Neutrophil (primary cell): ENCODE measurements around the gene IFITM2.

Source experiments
- H3K27ac ChIP-seq: fragments of 200-600 bp; sonication (generic); 2 replicates; pipeline ENCODE4 v1.5.1; 2016; ENCODE audit warnings: mild to moderate bottlenecking, moderate library complexity
- H3K27me3 ChIP-seq: fragments of 200-600 bp; sonication (generic); 2 replicates; pipeline ENCODE4 v1.6.0; 2016; ENCODE audit warnings: mild to moderate bottlenecking
- H3K36me3 ChIP-seq: fragments of 200-600 bp; sonication (generic); 2 replicates; pipeline ENCODE4 v1.5.1; 2017
- H3K4me1 ChIP-seq, 2 experiments: fragments of 200-600 bp in 1 of 2; sonication (generic) in 1 of 2; 1 replicate in 1 of 2; 2 replicates in 1 of 2; pipeline versions ENCODE4 v1.5.1 to v1.6.1; 2013 to 2016; ENCODE audit warnings: low read depth in 1 of 2, low read length in 1 of 2, mild to moderate bottlenecking in 1 of 2, moderate library complexity in 1 of 2; ENCODE audit not compliant: control insufficient read depth in 1 of 2, insufficient read depth in 1 of 2
- H3K4me3 ChIP-seq, 2 experiments: fragments of 200-600 bp in 1 of 2; sonication (generic) in 1 of 2; 1 replicate in 1 of 2; 2 replicates in 1 of 2; pipeline ENCODE4 v1.5.1; 2013 to 2016; ENCODE audit warnings: low read depth in 1 of 2, low read length in 1 of 2, mild to moderate bottlenecking in 1 of 2, moderate library complexity in 1 of 2
- H3K9me3 ChIP-seq: fragments of 200-600 bp; sonication (generic); 2 replicates; pipeline ENCODE4 v1.5.1; 2016
- CTCF ChIP-seq: fragments of 200-600 bp; sonication (generic); IDR thresholded peaks from 2 replicates; pipeline ENCODE4 v1.5.1; 2016; ENCODE audit warnings: antibody characterized with exemption

IFITM2 gene

DNA sequence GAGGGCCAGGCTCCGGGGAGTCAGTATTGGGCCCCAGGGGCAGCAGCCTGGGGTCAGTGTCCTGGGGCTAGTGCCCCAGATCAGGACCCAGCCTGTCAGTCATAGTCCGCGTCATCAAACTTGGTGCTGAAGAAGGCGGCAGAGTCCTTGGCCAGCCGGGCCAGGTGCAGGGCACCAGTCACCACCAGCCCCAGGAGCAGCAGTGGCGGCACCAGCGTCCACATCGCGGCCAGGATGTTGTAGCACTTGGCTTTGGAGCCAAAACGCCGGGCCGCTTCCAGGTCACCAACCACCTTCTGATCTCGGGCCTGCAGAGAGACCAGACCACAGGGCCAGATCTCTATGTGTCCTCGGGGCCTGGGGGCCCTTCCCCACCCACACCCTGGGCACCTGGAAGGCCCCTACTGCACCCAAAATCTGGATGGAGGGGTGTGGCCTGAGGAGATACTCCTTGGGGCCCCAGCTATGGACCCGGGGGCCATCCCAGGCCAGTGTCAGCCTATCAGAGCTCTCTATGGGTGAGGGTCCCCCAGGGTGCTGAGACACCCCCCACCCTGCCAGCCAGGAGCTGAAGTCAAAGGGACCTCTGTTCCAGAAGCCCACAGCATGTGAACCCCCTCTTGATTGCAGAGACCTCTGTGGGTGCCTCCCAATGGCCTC, 9.1 kb upstream of the IFITM2 start:
- no peak overlapping the region for H3K4me3 ChIP-seq
- H3K36me3 ChIP-seq = peaks cover 14% of the 10 kb centered on the region
- H3K4me1 ChIP-seq = no peaks in the 10 kb centered on the region
- no peak overlapping the region for H3K27ac ChIP-seq
- no peaks in the 10 kb centered on the region for H3K9me3 ChIP-seq
- no peak for TF ChIP-seq CTCF
- peaks cover 55% of the 10 kb centered on the region for H3K27me3 ChIP-seq

DNA sequence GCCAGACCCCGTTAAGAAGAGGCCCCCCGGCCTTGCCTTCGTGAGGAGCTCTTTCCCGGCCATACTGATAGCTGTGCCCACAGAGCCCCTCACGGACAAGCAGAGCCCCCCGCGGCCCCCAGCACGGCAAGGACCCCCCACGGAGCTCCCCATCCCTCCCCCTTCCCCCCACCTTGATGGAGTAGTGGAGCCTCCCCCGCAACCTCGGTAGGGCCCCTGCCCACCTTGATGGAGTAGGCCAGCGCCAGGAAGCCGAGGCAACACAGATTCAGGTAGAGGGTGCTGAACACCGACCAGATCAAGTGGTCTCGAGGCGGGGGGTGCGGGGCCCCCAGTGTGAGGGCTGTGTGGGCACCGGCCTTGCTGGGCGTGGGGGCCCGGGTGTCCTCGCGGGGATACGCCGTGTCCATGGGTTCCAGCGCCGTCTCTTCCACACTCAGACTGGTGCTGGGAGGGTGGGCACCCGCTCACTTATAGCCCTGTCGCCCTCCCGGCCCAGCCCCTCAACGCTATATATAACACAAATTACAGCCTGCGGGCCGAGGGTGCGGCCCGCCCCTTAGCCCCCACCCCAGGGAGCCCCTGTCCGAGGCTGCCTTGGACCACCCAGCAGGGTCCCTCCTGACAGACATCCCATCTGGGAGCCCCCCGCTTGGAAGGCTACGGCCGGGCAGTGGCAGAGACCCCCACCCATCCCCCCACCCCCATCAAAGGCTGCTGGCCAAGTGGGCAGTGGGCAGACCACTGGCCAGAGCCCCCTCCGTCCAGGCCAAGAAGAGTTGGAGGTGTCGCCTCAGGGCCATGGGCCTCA, 8.3 kb upstream of the IFITM2 start, which contains the start of gene IFITM5:
Gene IFITM5 (minus strand): TSS at position 446 of the 811 bp plus-strand sequence. CDS start 36 bp downstream, at position 410.
- no peaks in the 10 kb centered on the region for H3K9me3 ChIP-seq
- no peak within 1 kb of the TSS for H3K4me3 ChIP-seq
- H3K36me3 ChIP-seq = peaks cover 7% of the 10 kb centered on the region
- peaks cover 60% of the 10 kb centered on the region for H3K27me3 ChIP-seq
- H3K4me1 ChIP-seq = no peaks in the 10 kb centered on the region
- no peak for TF ChIP-seq CTCF
- peak within 1 kb of the TSS; percentile 20 for H3K27ac ChIP-seq

DNA sequence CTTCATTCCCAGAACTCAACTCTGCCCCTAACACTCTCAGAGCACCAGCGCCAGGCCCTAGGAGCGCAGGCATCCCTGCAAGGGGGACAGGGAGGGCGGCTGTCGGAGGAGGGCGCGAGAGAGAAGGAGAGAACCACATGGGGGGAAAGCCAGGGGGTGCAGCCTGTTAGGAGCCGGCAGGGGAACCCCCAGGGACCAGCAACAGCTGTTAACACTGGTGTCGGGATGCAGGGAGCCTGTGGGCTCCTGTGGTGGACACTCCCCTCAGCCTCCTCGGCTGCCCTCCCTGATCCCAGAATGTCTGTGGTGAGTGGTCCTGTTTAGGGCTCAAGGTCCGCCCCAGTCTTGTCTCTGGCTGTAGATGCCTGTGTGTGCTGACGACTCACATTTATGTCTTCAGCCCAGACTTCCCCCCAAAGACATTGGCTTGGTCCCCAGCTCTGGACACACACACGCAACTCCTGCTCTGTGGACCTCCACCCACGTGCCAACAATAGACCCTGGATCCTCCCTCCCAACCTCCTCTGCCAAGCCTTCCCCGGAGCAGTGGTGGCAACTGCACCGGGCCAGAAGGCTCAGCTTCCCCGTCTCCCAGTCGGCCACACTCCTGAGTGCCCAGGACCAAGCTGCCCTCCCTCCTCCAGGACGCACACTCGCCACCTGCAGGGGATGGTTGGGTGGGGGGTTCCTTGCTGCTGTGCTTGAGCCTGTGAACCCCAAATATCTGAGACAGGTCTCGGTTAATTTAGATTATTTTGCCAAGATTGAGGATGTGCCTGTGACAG, 7.5 kb upstream of the IFITM2 start:
- TF ChIP-seq CTCF = no peak
- H3K27me3 ChIP-seq = peaks cover 60% of the 10 kb centered on the region
- H3K4me1 ChIP-seq = peaks cover 2 to 4% of the 10 kb centered on the region in 2 experiments
- no peaks in the 10 kb centered on the region for H3K9me3 ChIP-seq
- H3K27ac ChIP-seq = peak overlapping the region; percentile 20
- H3K4me3 ChIP-seq = no peak overlapping the region
- H3K36me3 ChIP-seq = no peaks in the 10 kb centered on the region

- H3K4me3 ChIP-seq = no peak overlapping the region
- H3K36me3 ChIP-seq = no peaks in the 10 kb centered on the region
- no peaks in the 10 kb centered on the region for H3K9me3 ChIP-seq
- no peak overlapping the region for H3K27ac ChIP-seq
- H3K4me1 ChIP-seq = peaks cover 30 to 32% of the 10 kb centered on the region in 2 experiments
- TF ChIP-seq CTCF = no peak
- peaks cover 35% of the 10 kb centered on the region for H3K27me3 ChIP-seq
Observed at GRCh38 chr11:303363-303762, 4.3 kb upstream of the IFITM2 start.

DNA sequence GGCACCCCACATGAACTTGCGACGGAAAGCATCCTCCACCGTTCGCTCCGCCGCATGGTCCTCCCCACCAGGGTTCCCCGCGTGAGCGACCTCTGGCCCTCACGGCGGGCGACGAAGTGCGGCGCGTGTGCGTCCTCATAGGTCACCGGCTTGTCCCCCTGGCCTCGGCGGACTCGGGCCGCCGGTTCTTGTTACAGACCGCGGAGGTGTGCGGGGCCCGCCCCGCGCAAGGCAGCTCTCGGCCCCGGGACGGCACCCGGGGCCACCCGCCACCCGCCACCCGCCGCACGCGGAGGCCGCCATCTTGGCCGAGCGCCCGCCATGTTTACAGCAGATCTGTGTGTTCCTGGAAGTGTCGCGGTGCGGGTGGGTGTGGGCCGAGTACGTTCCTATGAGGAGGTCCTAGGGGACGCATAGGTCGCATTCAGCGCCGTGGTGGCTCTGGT, 3.5 kb upstream of the IFITM2 start:
- Histone ChIP-seq H3K36me3 (peaks cover 3% of the 10 kb centered on the region), H3K4me3 (no peak overlapping the region), H3K4me1 (peaks cover 30 to 34% of the 10 kb centered on the region in 2 experiments), H3K27me3 (peaks cover 28% of the 10 kb centered on the region), H3K9me3 (no peaks in the 10 kb centered on the region), H3K27ac (no peak overlapping the region)
- no peak for TF ChIP-seq CTCF
